Heart left ventricle (tissue), 16 donors: ENCODE measurements around the gene HHAT. TPM values are rescaled to one million over a fixed set of nuclear protein-coding genes. Genes with fewer than 3 reads are reported as not detected.

Source experiments
- ATAC-seq, 4 donors: fragments of 200-7000 bp; cut with Tn5 transposase; one replicate each; pipeline ENCODE4 v1.9.1; 2020 to 2022; ENCODE audit warnings: moderate library complexity in 4 of 4, mild to moderate bottlenecking in 3 of 4, moderate number of reproducible peaks in 1 of 4
- DNase-seq, 5 donors: peaks; one replicate each; pipeline ENCODE4 v3.0.0-alpha.2; 2020
- H3K27ac ChIP-seq, 12 donors: fragments of 200-600 bp; sonication (generic) in 4 of 12; one replicate each; pipeline versions ENCODE4 v1.5.0 to v1.8.0; 2016 to 2022; ENCODE audit warnings: mild to moderate bottlenecking in 2 of 12
- H3K27me3 ChIP-seq, 9 donors: fragments of 200-600 bp; sonication (generic) in 2 of 9; one replicate each; pipeline versions ENCODE4 v1.5.1 to v1.8.0; 2016 to 2022; ENCODE audit warnings: mild to moderate bottlenecking in 3 of 9
- H3K36me3 ChIP-seq, 9 donors: fragments of 200-600 bp; sonication (generic) in 2 of 9; one replicate each; pipeline versions ENCODE4 v1.5.0 to v1.8.0; 2018 to 2022; ENCODE audit warnings: mild to moderate bottlenecking in 2 of 9
- H3K4me1 ChIP-seq, 12 donors: fragments of 200-600 bp; sonication (generic) in 4 of 12; one replicate each; pipeline versions ENCODE4 v1.5.0 to v1.8.0; 2016 to 2022; ENCODE audit warnings: mild to moderate bottlenecking in 3 of 12
- H3K4me3 ChIP-seq, 12 donors: fragments of 200-600 bp; sonication (generic) in 4 of 12; one replicate each; pipeline versions ENCODE4 v1.5.0 to v1.8.0; 2017 to 2022; ENCODE audit warnings: mild to moderate bottlenecking in 9 of 12, moderate library complexity in 4 of 12
- H3K9me3 ChIP-seq, 12 donors: fragments of 200-600 bp; sonication (generic) in 4 of 12; one replicate each; pipeline versions ENCODE4 v1.5.0 to v1.8.0; 2016 to 2022; ENCODE audit warnings: mild to moderate bottlenecking in 1 of 12
- POLR2A ChIP-seq, 2 donors: fragments of 450-650 bp; IDR thresholded peaks; one replicate each; pipeline ENCODE4 v1.6.1; 2017; ENCODE audit warnings: antibody characterized with exemption in 2 of 2, mild to moderate bottlenecking in 2 of 2, moderate library complexity in 2 of 2
- WGBS, 4 donors: extraction: QIAGEN DNeasy Blood & Tissue Kit in 2 of 4; methylation state at CpG; one replicate each; pipeline versions ENCODE4 v1.1.5 to v1.1.7; 2013 to 2018; 5-methylcytosine and 5-hydroxymethylcytosine counted together
- intact Hi-C, 10 donors: fragments of 100-400 bp; cut with DNase I; formaldehyde crosslinking; loops; one replicate each; pipeline versions ENCODE4 v1.11.1 to v1.14.2; 2022
- polyA plus RNA-seq, 2 donors: library from polyadenylated mRNA; stranded (reverse); fragments of 200-250 nt; gene quantifications; one replicate each; pipeline ENCODE4 v1.2.3, GENCODE V29; 2013
- total RNA-seq, 9 donors: library from RNA; depleted of rRNA in 2 of 9; stranded (reverse); fragments of >200 nt in 2 of 9; fragmentation: NEBNext Ultra II Directional in 3 of 9; extraction: Animal tissue kit (Norgen Biotek cat#: 25700) in 3 of 9; gene quantifications; one replicate each; pipeline versions ENCODE4 v1.1.0 to v1.2.4, GENCODE V29; 2016 to 2023
- TF ChIP-seq, protein P1 (sequence below), 12 donors: fragments of 200-600 bp; sonication (generic) in 4 of 12; IDR thresholded peaks; one replicate each; pipeline versions ENCODE4 v1.5.0 to v1.8.0; 2018 to 2022; ENCODE audit warnings: antibody characterized with exemption in 12 of 12, mild to moderate bottlenecking in 5 of 12
- donor health status: ischemic (EF 13 %, LVEDD 7.1; RV severe dilation, severe dysfunction).
- donor health status: healthy with polysubstance abuse.
- donor health status: DM: no; HTN: yes; CAD: no.
- donor health status: DM: no; HTN: no; CAD: no.
- donor health status: ischemic (EF 25% LVEDD 6.9; RV normal size, moderate dysfunction).
- donor health status: ischemic (EF 25% LVEDD 5.7; RV mildly dilated, moderate dysfunction).
- donor health status: healthy.
- donor health status: DM: yes; HTN: yes; CAD: no.
- donor health status: ischemic (EF 35%, LVEDD 5.7; RV mildly dilated, moderate dysfunction).
- donor health status: nonischemic (EF 11% LVEDD 7.7; RV severe dilation, severe dysfunction).
- donor health status: DM: yes; HTN: yes; CAD: no.
- donor health status: PGD.
- donor health status: ischemic (EF 29% LVEDD 5.4; RV normal size, mild dysfunction).
- donor health status: nonischemic (EF 23%, LVEDD 6.1; RV moderate dilation, normal function).

The HHAT gene
- total and polyA plus RNA-seq, 11 donors, result 0.98 to 4.7 (median 2.8) TPM

DNA sequence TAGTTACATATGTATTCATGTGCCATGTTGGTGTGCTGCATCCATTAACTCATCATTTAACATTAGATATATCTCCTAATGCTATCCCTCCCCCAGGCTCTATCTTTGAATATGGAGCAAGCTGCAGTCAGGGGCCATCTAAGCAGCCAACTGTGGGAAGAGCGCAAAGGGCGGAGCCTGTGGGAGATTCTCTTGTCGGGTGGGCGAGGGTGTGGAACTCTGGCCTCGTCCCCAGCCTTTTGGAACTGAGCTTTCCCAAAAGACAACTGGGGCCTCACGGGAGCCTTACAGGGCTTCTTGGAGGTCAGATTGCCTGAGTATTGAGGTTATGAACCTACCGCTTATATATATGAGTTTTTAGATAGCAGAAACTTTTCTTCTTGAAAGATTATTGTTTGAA, 117.2 kb downstream of the HHAT start:
- Histone ChIP-seq H3K9me3 (no peaks in the 10 kb centered on the region), H3K4me3 (no peak overlapping the region), H3K27ac (no peak overlapping the region), H3K27me3 (no peaks in the 10 kb centered on the region), H3K4me1 (no peaks in the 10 kb centered on the region), H3K36me3 (no peaks in the 10 kb centered on the region)
- ATAC-seq, result no peak
- DNase-seq, result no peak
- intact Hi-C loops, result loop anchor here in 6 of 10 donors (2.0 to 10.0 kb wide), 5 partner anchors 136 to 689 kb away; partner anchors contain the start of gene KCNH1 (in 3 of the 6)
- TF ChIP-seq POLR2A (IDR thresholded peaks at IDR 0.05), result no peak
- TF ChIP-seq, protein P1, sequence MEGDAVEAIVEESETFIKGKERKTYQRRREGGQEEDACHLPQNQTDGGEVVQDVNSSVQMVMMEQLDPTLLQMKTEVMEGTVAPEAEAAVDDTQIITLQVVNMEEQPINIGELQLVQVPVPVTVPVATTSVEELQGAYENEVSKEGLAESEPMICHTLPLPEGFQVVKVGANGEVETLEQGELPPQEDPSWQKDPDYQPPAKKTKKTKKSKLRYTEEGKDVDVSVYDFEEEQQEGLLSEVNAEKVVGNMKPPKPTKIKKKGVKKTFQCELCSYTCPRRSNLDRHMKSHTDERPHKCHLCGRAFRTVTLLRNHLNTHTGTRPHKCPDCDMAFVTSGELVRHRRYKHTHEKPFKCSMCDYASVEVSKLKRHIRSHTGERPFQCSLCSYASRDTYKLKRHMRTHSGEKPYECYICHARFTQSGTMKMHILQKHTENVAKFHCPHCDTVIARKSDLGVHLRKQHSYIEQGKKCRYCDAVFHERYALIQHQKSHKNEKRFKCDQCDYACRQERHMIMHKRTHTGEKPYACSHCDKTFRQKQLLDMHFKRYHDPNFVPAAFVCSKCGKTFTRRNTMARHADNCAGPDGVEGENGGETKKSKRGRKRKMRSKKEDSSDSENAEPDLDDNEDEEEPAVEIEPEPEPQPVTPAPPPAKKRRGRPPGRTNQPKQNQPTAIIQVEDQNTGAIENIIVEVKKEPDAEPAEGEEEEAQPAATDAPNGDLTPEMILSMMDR (IDR thresholded peaks at IDR 0.05), result no peak
- 77 to 86% (median 85%) methylated on average over 7 of the region's 7 CpGs for WGBS, 4 donors

DNA sequence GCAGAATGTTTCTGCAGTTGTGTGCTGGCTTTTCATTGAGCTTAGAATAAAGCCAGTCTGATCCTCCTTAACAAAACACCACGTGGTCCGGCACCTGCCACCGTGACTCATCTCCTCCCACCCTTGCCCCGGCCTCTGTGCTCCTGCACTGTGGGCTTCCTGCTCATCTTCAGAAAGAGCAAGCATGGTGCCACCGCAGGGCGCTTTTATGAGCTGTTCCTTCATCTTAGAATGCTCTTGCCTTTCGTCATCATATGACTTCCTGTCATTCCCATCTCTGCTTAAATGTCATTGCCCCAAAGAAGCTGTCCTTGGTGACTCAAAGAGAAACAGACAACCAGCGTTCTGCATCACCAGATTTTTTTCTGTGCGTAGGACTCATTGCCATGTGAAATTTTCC, 117.8 kb downstream of the HHAT start:
- intact Hi-C loops, result loop anchor here in 6 of 10 donors (2.0 to 10.0 kb wide), 5 partner anchors 136 to 688 kb away; partner anchors contain the start of gene KCNH1 (in 3 of the 6)
- no peaks in the 10 kb centered on the region for H3K9me3 ChIP-seq
- H3K27me3 ChIP-seq, result no peaks in the 10 kb centered on the region
- ATAC-seq, result no peak
- WGBS, 4 donors, result 70 to 81% (median 74%) methylated on average over 9 of the region's 9 CpGs
- TF ChIP-seq, protein P1 (IDR thresholded peaks at IDR 0.05), result no peak
- no peak for TF ChIP-seq POLR2A (IDR thresholded peaks at IDR 0.05)
- H3K4me3 ChIP-seq, result no peak overlapping the region
- H3K36me3 ChIP-seq, result no peaks in the 10 kb centered on the region
- no peak for DNase-seq
- no peaks in the 10 kb centered on the region for H3K4me1 ChIP-seq
- H3K27ac ChIP-seq, result no peak overlapping the region

DNA sequence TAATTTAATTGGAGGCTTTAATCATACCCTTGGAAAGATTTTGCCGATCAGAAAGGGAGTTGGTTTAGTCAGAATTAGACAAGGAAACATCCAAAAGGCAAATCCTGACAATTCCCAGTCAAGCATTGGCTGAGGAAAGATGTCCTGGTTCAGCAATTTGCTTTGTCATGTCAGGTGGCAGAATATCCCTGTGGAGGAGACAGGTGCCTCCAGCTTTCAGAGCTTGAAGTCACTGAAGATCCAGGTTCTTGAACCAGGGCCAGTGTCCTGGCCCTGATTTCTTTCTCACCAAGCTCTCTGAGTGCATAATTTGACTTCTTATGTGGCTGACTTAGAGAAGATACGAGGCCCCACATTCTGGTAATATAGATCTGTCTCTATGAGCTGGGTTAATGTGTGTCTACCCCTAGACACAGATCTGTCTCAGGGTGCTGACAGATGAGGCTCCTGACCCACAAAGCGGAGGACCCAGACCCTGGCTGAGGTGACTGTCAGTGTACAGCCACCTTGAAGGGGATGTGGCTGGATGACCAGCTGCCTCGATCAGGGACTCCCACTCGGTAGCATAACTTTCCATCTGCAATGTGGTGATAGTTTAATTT, 118.9 kb downstream of the HHAT start:
- WGBS, 4 donors, result 80 to 90% (median 88%) methylated on average over 5 of the region's 5 CpGs
- intact Hi-C loops, result loop anchor here (1.0 to 10.0 kb wide), 7 partner anchors 135 to 687 kb away; partner anchors contain the start of gene KCNH1 (in 8 of the 10)
- Histone ChIP-seq H3K4me1 (no peaks in the 10 kb centered on the region), H3K27me3 (no peaks in the 10 kb centered on the region), H3K9me3 (no peaks in the 10 kb centered on the region), H3K27ac (no peak overlapping the region), H3K4me3 (no peak overlapping the region), H3K36me3 (no peaks in the 10 kb centered on the region)
- no peak for DNase-seq
- no peak for ATAC-seq
- no peak for TF ChIP-seq POLR2A (IDR thresholded peaks at IDR 0.05)
- TF ChIP-seq, protein P1 (IDR thresholded peaks at IDR 0.05), result no peak

DNA sequence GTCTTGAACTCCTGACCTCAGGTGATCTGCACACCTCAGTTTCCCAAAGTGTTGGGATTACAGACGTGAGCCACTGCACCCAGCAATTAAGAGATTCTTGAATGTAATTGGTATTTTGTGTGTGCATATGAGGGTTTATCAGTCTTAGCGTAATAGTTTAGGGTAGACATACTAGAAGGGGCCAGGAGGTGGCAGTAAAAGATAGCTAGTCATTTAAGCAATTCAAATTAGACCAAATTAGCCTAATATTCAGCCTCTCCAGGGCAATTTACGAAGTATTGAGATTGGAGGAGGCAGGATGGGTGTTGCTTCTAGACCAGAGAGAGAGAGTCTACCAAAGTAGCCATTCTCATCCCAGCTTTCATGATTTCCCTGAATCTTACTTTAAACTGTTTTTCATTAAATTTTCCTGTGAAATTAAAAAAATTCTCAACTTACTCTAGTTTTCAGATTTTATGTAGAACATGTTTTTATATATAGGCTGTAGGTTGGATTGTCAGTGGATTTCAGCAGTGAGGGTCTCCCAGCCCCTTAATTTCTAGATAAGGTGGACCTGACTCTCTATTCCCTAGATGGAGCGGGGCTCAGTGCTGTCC, 119.7 kb downstream of the HHAT start:
- intact Hi-C loops, result loop anchor here (1.0 to 10.0 kb wide), 7 partner anchors 134 to 686 kb away; partner anchors contain the start of gene KCNH1 (in 7 of the 10)
- 43 to 54% (median 51%) methylated on average over 4 of the region's 4 CpGs for WGBS, 4 donors

More for the DNA sequence above, 119.7 kb downstream of the HHAT start:
- no peaks in the 10 kb centered on the region for H3K9me3 ChIP-seq
- H3K36me3 ChIP-seq, result no peaks in the 10 kb centered on the region
- TF ChIP-seq, protein P1 (IDR thresholded peaks at IDR 0.05), result peak; percentile 36 to 68 (median 56)
- no peak for TF ChIP-seq POLR2A (IDR thresholded peaks at IDR 0.05)
- ATAC-seq, result peak in 2 of 4 donors; percentile 53 to 63
- no peak for DNase-seq
- H3K27me3 ChIP-seq, result no peaks in the 10 kb centered on the region
- no peaks in the 10 kb centered on the region for H3K4me1 ChIP-seq
- H3K4me3 ChIP-seq, result no peak overlapping the region
- H3K27ac ChIP-seq, result no peak overlapping the region
